ENCODE results near the gene AMOTL2.

The AMOTL2 gene

GRCh38 chr3:134355416-134355815 lies 18.8 kb downstream of the AMOTL2 start:
- TF ChIP-seq FOXP2 (optimal IDR thresholded peaks at IDR 0.05; ENCODE audit: borderline replicate concordance, extremely low read depth, extremely low read length, insufficient read depth) = no peak
- no peak for TF ChIP-seq REST (IDR thresholded peaks at IDR 0.05; ENCODE audit: insufficient read depth in 1 of 2, low read depth in 2 of 2, low read length in 2 of 2)
- TF ChIP-seq SIN3A (IDR thresholded peaks at IDR 0.05; ENCODE audit: borderline replicate concordance, insufficient read depth, low read length) = no peak
- TF ChIP-seq POLR2AphosphoS5 (IDR thresholded peaks at IDR 0.05; ENCODE audit: low read depth, low read length) = no peak
- TF ChIP-seq TAF1 (IDR thresholded peaks at IDR 0.05; ENCODE audit: borderline replicate concordance, insufficient read depth, low read length) = no peak

- no peak for TF ChIP-seq TAF1 (IDR thresholded peaks at IDR 0.05; ENCODE audit: borderline replicate concordance, insufficient read depth, low read length)
- no peak for TF ChIP-seq POLR2AphosphoS5 (IDR thresholded peaks at IDR 0.05; ENCODE audit: low read depth, low read length)
- TF ChIP-seq FOXP2 (optimal IDR thresholded peaks at IDR 0.05; ENCODE audit: borderline replicate concordance, extremely low read depth, extremely low read length, insufficient read depth) = no peak
- TF ChIP-seq REST (IDR thresholded peaks at IDR 0.05; ENCODE audit: insufficient read depth in 1 of 2, low read depth in 2 of 2, low read length in 2 of 2) = no peak
- no peak for TF ChIP-seq SIN3A (IDR thresholded peaks at IDR 0.05; ENCODE audit: borderline replicate concordance, insufficient read depth, low read length)
Observed at GRCh38 chr3:134354612-134355251, 19.5 kb downstream of the AMOTL2 start.

- no peak for TF ChIP-seq FOXP2 (optimal IDR thresholded peaks at IDR 0.05; ENCODE audit: borderline replicate concordance, extremely low read depth, extremely low read length, insufficient read depth)
- no peak for TF ChIP-seq SIN3A (IDR thresholded peaks at IDR 0.05; ENCODE audit: borderline replicate concordance, insufficient read depth, low read length)
- TF ChIP-seq REST (IDR thresholded peaks at IDR 0.05; ENCODE audit: insufficient read depth in 1 of 2, low read depth in 2 of 2, low read length in 2 of 2) = no peak
- no peak for TF ChIP-seq TAF1 (IDR thresholded peaks at IDR 0.05; ENCODE audit: borderline replicate concordance, insufficient read depth, low read length)
- TF ChIP-seq POLR2AphosphoS5 (IDR thresholded peaks at IDR 0.05; ENCODE audit: low read depth, low read length) = no peak
Observed at GRCh38 chr3:134353831-134354611, 20.2 kb downstream of the AMOTL2 start.

- no peak for TF ChIP-seq POLR2AphosphoS5 (IDR thresholded peaks at IDR 0.05; ENCODE audit: low read depth, low read length)
- no peak for TF ChIP-seq SIN3A (IDR thresholded peaks at IDR 0.05; ENCODE audit: borderline replicate concordance, insufficient read depth, low read length)
- TF ChIP-seq TAF1 (IDR thresholded peaks at IDR 0.05; ENCODE audit: borderline replicate concordance, insufficient read depth, low read length) = no peak
- TF ChIP-seq REST (IDR thresholded peaks at IDR 0.05; ENCODE audit: insufficient read depth in 1 of 2, low read depth in 2 of 2, low read length in 2 of 2) = no peak
- TF ChIP-seq FOXP2 (optimal IDR thresholded peaks at IDR 0.05; ENCODE audit: borderline replicate concordance, extremely low read depth, extremely low read length, insufficient read depth) = no peak
Observed at GRCh38 chr3:134353171-134353825, 20.9 kb downstream of the AMOTL2 start.

Measured in PFSK-1 (cell line).